H9 (cell line): ENCODE results near the gene PCNX2. TPM values are rescaled to one million over a fixed set of nuclear protein-coding genes. Genes with fewer than 3 reads are reported as not detected.

ENCODE experiments used
- DNase-seq: peaks from one replicate; pipeline ENCODE4 v3.0.0-alpha.2; 2017
- H2AFZ ChIP-seq: one replicate; pipeline ENCODE4 v1.6.1; 2013; ENCODE audit warnings: mild to moderate bottlenecking, low read length, control low read depth, moderate library complexity
- H2AK5ac ChIP-seq: 2 replicates; pipeline ENCODE4 v1.6.1; 2013; ENCODE audit warnings: low read length, control low read depth, mixed read lengths; ENCODE audit not compliant: insufficient read length
- H2BK120ac ChIP-seq: one replicate; pipeline ENCODE4 v1.6.1; 2013; ENCODE audit warnings: low read depth, mild to moderate bottlenecking, low read length, control low read depth, inconsistent platforms; ENCODE audit not compliant: poor library complexity, severe bottlenecking
- H2BK12ac ChIP-seq: 2 replicates; pipeline ENCODE4 v1.6.1; 2013; ENCODE audit warnings: low read length, control low read depth, mixed read lengths, low read depth; ENCODE audit not compliant: insufficient read length
- H2BK15ac ChIP-seq: 2 replicates; pipeline ENCODE4 v1.6.1; 2013; ENCODE audit warnings: low read depth, low read length, control low read depth
- H2BK20ac ChIP-seq: one replicate; pipeline ENCODE4 v1.6.1; 2013; ENCODE audit warnings: low read depth, mild to moderate bottlenecking, low read length, control low read depth, inconsistent platforms; ENCODE audit not compliant: poor library complexity, severe bottlenecking
- H2BK5ac ChIP-seq: 2 replicates; pipeline ENCODE4 v1.6.1; 2013; ENCODE audit warnings: low read length, control low read depth, mixed read lengths; ENCODE audit not compliant: insufficient read length
- H3K14ac ChIP-seq: 2 replicates; pipeline ENCODE4 v1.6.1; 2013; ENCODE audit warnings: low read length, control low read depth; ENCODE audit not compliant: insufficient read depth
- H3K18ac ChIP-seq: 2 replicates; pipeline ENCODE4 v1.6.1; 2013; ENCODE audit warnings: low read depth, mild to moderate bottlenecking, mixed read lengths, low read length, control low read depth; ENCODE audit not compliant: insufficient read length
- H3K23ac ChIP-seq: 2 replicates; pipeline ENCODE4 v1.6.1; 2013; ENCODE audit warnings: low read length, control low read depth, mixed read lengths, low read depth; ENCODE audit not compliant: insufficient read length
- H3K23me2 ChIP-seq: 2 replicates; pipeline ENCODE4 v1.6.1; 2013; ENCODE audit warnings: low read depth, mild to moderate bottlenecking, mixed read lengths, low read length, control low read depth; ENCODE audit not compliant: insufficient read length, poor library complexity, severe bottlenecking
- H3K27ac ChIP-seq: 2 replicates; pipeline ENCODE4 v1.5.1; 2013; ENCODE audit warnings: low read length, control low read depth, mixed read lengths, low read depth; ENCODE audit not compliant: insufficient read length
- H3K27me3 ChIP-seq: 2 replicates; pipeline ENCODE4 v1.6.1; 2013; ENCODE audit warnings: low read length, control low read depth, inconsistent platforms; ENCODE audit not compliant: insufficient read depth
- H3K4ac ChIP-seq: 2 replicates; pipeline ENCODE4 v1.6.1; 2013; ENCODE audit warnings: low read depth, mild to moderate bottlenecking, control low read depth, inconsistent platforms, low read length, moderate library complexity
- H3K4me1 ChIP-seq: 2 replicates; pipeline ENCODE4 v1.6.1; 2013; ENCODE audit warnings: low read length, control low read depth, inconsistent platforms; ENCODE audit not compliant: insufficient read depth
- H3K4me2 ChIP-seq: 2 replicates; pipeline ENCODE4 v1.6.1; 2013; ENCODE audit warnings: low read length, control low read depth, mixed read lengths; ENCODE audit not compliant: insufficient read length, insufficient read depth
- H3K56ac ChIP-seq: 2 replicates; pipeline ENCODE4 v1.6.1; 2013; ENCODE audit warnings: low read depth, mild to moderate bottlenecking, mixed read lengths, low read length, control low read depth; ENCODE audit not compliant: insufficient read length
- H3K79me1 ChIP-seq: 2 replicates; pipeline ENCODE4 v1.6.1; 2013; ENCODE audit warnings: low read depth, mild to moderate bottlenecking, moderate library complexity, low read length, control low read depth, inconsistent platforms; ENCODE audit not compliant: insufficient read depth, poor library complexity, severe bottlenecking
- H3K79me2 ChIP-seq: 2 replicates; pipeline ENCODE4 v1.6.1; 2013; ENCODE audit warnings: low read length, control low read depth, inconsistent platforms; ENCODE audit not compliant: insufficient read depth
- H3K9ac ChIP-seq: 2 replicates; pipeline ENCODE4 v1.6.1; 2013; ENCODE audit warnings: low read length, control low read depth, mixed read lengths; ENCODE audit not compliant: insufficient read length; ENCODE audit errors: extremely low read depth
- H3K9me3 ChIP-seq: one replicate; pipeline ENCODE4 v1.6.1; 2013; ENCODE audit warnings: low read depth, low read length, inconsistent platforms; ENCODE audit not compliant: control insufficient read depth
- H3T11ph ChIP-seq: one replicate; pipeline ENCODE4 v1.6.1; 2013; ENCODE audit warnings: mild to moderate bottlenecking, low read length, control low read depth, inconsistent platforms
- H4K20me1 ChIP-seq: one replicate; pipeline ENCODE4 v1.6.1; 2013; ENCODE audit not compliant: control insufficient read depth, insufficient read length, insufficient read depth
- H4K5ac ChIP-seq: 2 replicates; pipeline ENCODE4 v1.6.1; 2013; ENCODE audit warnings: low read depth, mild to moderate bottlenecking, mixed read lengths, low read length, control low read depth; ENCODE audit not compliant: insufficient read length
- H4K8ac ChIP-seq: replicated peaks from 2 replicates; pipeline ENCODE4 v1.6.1; 2013; ENCODE audit warnings: low read length, control low read depth, mixed read lengths, low read depth; ENCODE audit not compliant: insufficient read length
- H4K91ac ChIP-seq: 2 replicates; pipeline ENCODE4 v1.6.1; 2013; ENCODE audit warnings: low read depth, mild to moderate bottlenecking, moderate library complexity, mixed read lengths, low read length, control low read depth; ENCODE audit not compliant: insufficient read length
- H3K27ac Mint-ChIP-seq, 3 experiments: 2 replicates in 2 of 3; 3 replicates in 1 of 3; pipeline ENCODE4 v1.8.0; 2020 to 2021; ENCODE audit warnings: mixed read lengths in 3 of 3, mild to moderate bottlenecking in 1 of 3, moderate library complexity in 1 of 3
- H3K27me3 Mint-ChIP-seq: 2 replicates; pipeline ENCODE4 v1.8.0; 2021; ENCODE audit warnings: low read depth, mild to moderate bottlenecking, moderate library complexity, mixed read lengths
- H3K36me3 Mint-ChIP-seq, 3 experiments: 2 replicates in 2 of 3; 3 replicates in 1 of 3; pipeline ENCODE4 v1.8.0; 2020 to 2021; ENCODE audit warnings: low read depth in 3 of 3, mixed read lengths in 3 of 3; ENCODE audit not compliant: insufficient read depth in 1 of 3
- H3K4me1 Mint-ChIP-seq, 2 experiments: 2 replicates each; pipeline ENCODE4 v1.8.0; 2020; ENCODE audit warnings: mixed read lengths in 2 of 2
- H3K4me3 Mint-ChIP-seq, 2 experiments: 2 replicates in 1 of 2; 3 replicates in 1 of 2; pipeline ENCODE4 v1.8.0; 2020 to 2021; ENCODE audit warnings: mild to moderate bottlenecking in 2 of 2, mixed read lengths in 2 of 2, moderate library complexity in 1 of 2
- H3K9me3 Mint-ChIP-seq, 2 experiments: 2 replicates in 1 of 2; 3 replicates in 1 of 2; pipeline ENCODE4 v1.8.0; 2020; ENCODE audit warnings: mild to moderate bottlenecking in 2 of 2, mixed read lengths in 2 of 2, moderate library complexity in 1 of 2
- CTCF ChIP-seq: fragments of 200-600 bp; sonication (generic); conservative IDR thresholded peaks from 3 replicates; pipeline ENCODE4 v1.8.0; 2021; ENCODE audit warnings: antibody characterized with exemption, mild to moderate bottlenecking
- total RNA-seq: library from RNA; stranded (reverse); gene quantifications from 2 replicates; pipeline ENCODE4 v1.2.1, GENCODE V29; 2021

Gene PCNX2
- total RNA-seq, 1 experiment from 2014 or later = 45.1 TPM

GRCh38 chr1:233038581-233038980 lies 256.9 kb downstream of the PCNX2 start:
- Histone ChIP-seq H4K8ac (no peak overlapping the region), H3K79me1 (no peaks in the 10 kb centered on the region), H2AK5ac (no peak overlapping the region), H3K27ac (no peak overlapping the region), H4K91ac (no peak overlapping the region), H3K23ac (no peak overlapping the region), H3K9me3 (no peaks in the 10 kb centered on the region), H4K20me1 (no peaks in the 10 kb centered on the region), H3K18ac (no peak overlapping the region), H2BK120ac (no peak overlapping the region), H3K4ac (no peak overlapping the region), H3K9ac (no peak overlapping the region), H3K79me2 (no peaks in the 10 kb centered on the region), H3K56ac (no peak overlapping the region), H2BK12ac (no peak overlapping the region), H3K27me3 (no peaks in the 10 kb centered on the region), H3K4me2 (no peak overlapping the region), H3T11ph (no peak overlapping the region), H3K23me2 (no peaks in the 10 kb centered on the region), H2AFZ (no peak overlapping the region), H4K5ac (no peak overlapping the region), H3K4me1 (no peaks in the 10 kb centered on the region), H2BK20ac (no peak overlapping the region), H2BK15ac (no peak overlapping the region), H2BK5ac (no peak overlapping the region), H3K14ac (no peak overlapping the region)
- Mint-ChIP-seq H3K9me3 (no peaks in the 10 kb centered on the region), H3K36me3 (peaks cover 1 to 5% (median 3%) of the 10 kb centered on the region in 3 experiments; a peak in 4 of 7 replicates), H3K27ac (no peak overlapping the region), H3K4me1 (no peaks in the 10 kb centered on the region), H3K4me3 (no peak overlapping the region), H3K27me3 (no peaks in the 10 kb centered on the region)
- DNase-seq = no peak
- TF ChIP-seq CTCF = no peak
